ENCODE data around the gene APLP1. TPM values are rescaled to one million over a fixed set of nuclear protein-coding genes. Genes with fewer than 3 reads are reported as not detected.
"Not testable (repeated sequence)": the region's sequence is repeated elsewhere in the genome, so short reads cannot be mapped to it uniquely, and the experiment has no call there.

Gene APLP1
- total and polyA plus RNA-seq, 2 donors, result 2.5 to 3.3 TPM

DNA sequence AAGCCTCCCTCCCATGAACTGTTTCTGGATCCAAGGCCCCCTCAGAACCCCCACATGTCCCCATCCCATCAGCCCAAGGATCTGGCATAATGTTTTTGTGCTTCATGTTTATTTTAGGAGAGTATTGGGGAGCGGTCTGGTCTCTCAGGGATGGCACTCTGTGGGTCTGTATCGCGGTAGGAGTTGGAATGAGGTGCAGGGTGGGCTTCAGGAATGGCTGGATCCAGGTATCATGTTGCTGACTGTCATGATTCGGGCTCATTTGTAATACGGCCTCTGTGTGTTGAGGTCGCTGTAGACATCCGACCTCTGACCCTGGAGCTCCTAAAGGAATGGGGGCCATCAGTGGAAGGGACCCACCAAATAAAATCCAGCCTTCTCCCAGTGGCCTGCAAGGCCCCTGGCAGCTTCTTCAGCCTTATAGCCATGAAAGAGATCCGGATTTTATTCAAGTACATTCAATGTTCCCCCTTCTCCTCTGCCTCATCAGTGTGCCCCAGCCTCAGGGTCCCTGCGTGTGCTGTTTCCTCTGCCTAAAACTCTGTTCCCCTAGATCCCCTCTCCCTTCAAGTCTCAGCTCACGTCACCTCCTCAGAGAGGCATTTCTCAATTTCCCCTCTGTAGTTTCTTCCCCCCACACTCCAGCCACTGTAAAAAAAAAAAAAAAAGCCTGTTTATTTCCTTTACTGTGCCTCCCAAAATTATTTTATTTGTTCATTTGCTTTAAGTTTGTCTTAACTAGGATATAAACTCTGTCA lies 36.1 kb downstream of the APLP1 start:
- no peaks in the 10 kb centered on the region for H3K27me3 ChIP-seq (ENCODE audit: control insufficient read depth in 2 of 2, insufficient read depth in 1 of 2, low read length in 1 of 2)
- peak overlapping the region; percentile 96 to 97 for H3K27ac ChIP-seq (ENCODE audit: low read depth in 1 of 2, low read length in 1 of 2)
- no peak overlapping the region for H3K4me3 ChIP-seq (ENCODE audit: low read length in 2 of 2)
- peaks cover 0 to 3% of the 10 kb centered on the region in 2 donors for H3K36me3 ChIP-seq (ENCODE audit: control insufficient read depth in 2 of 2, insufficient read depth in 2 of 2, low read length in 1 of 2)
- WGBS, result 88% methylated on average over 10 of the region's 10 CpGs
- no peaks in the 10 kb centered on the region for H3K9me3 ChIP-seq (ENCODE audit: control insufficient read depth in 2 of 2, insufficient read depth in 1 of 2, low read length in 1 of 2)
- peaks cover 33 to 67% of the 10 kb centered on the region in 2 donors for H3K4me1 ChIP-seq (ENCODE audit: control insufficient read depth in 2 of 2, insufficient read depth in 2 of 2, low read length in 2 of 2)
- no peak for DNase-seq (ENCODE audit: low read depth in 6 of 9, low spot score in 9 of 9)

- Histone ChIP-seq H3K4me3 (ENCODE audit: low read length in 2 of 2) (no peak overlapping the region), H3K27me3 (ENCODE audit: control insufficient read depth in 2 of 2, insufficient read depth in 1 of 2, low read length in 1 of 2) (no peaks in the 10 kb centered on the region), H3K4me1 (ENCODE audit: control insufficient read depth in 2 of 2, insufficient read depth in 2 of 2, low read length in 2 of 2) (peaks cover 35 to 70% of the 10 kb centered on the region in 2 donors), H3K36me3 (ENCODE audit: control insufficient read depth in 2 of 2, insufficient read depth in 2 of 2, low read length in 1 of 2) (peaks cover 0 to 3% of the 10 kb centered on the region in 2 donors), H3K9me3 (ENCODE audit: control insufficient read depth in 2 of 2, insufficient read depth in 1 of 2, low read length in 1 of 2) (no peaks in the 10 kb centered on the region), H3K27ac (ENCODE audit: low read depth in 1 of 2, low read length in 1 of 2) (peak overlapping the region; percentile 46 to 96)
- no peak for DNase-seq (ENCODE audit: low read depth in 6 of 9, low spot score in 9 of 9)
- WGBS, result 89% methylated on average over 6 of the region's 6 CpGs
Measured at GRCh38 chr19:35905178-35905727, 36.9 kb downstream of the APLP1 start.

DNA sequence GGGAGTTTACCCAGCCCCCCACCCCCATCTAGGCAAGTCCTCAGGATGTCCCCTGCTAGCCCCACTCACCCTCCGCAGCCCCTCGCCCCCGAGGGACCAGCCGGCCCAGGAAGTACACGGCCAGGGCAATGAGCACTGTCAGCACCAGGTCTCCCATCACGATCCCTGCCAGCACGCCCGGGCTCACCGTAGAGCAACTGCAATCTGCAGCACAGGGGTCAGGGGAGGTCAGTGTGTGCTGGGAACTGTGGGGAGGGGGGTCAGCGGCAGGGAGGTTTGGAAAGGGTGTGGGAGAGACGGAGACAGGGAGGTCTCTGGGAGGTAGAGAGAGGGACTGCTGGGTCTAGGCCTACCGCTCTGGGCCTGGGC lies 39.0 kb downstream of the APLP1 start:
- no peaks in the 10 kb centered on the region for H3K9me3 ChIP-seq (ENCODE audit: control insufficient read depth in 2 of 2, insufficient read depth in 1 of 2, low read length in 1 of 2)
- H3K27me3 ChIP-seq (ENCODE audit: control insufficient read depth in 2 of 2, insufficient read depth in 1 of 2, low read length in 1 of 2), result no peaks in the 10 kb centered on the region
- no peak for DNase-seq (ENCODE audit: low read depth in 6 of 9, low spot score in 9 of 9)
- H3K27ac ChIP-seq (ENCODE audit: low read depth in 1 of 2, low read length in 1 of 2), result peak overlapping the region in 1 of 2 donors; percentile 17
- H3K36me3 ChIP-seq (ENCODE audit: control insufficient read depth in 2 of 2, insufficient read depth in 2 of 2, low read length in 1 of 2), result peaks cover 0 to 3% of the 10 kb centered on the region in 2 donors
- peaks cover 22 to 55% of the 10 kb centered on the region in 2 donors for H3K4me1 ChIP-seq (ENCODE audit: control insufficient read depth in 2 of 2, insufficient read depth in 2 of 2, low read length in 2 of 2)
- 89% methylated on average over 12 of the region's 12 CpGs for WGBS
- no peak overlapping the region for H3K4me3 ChIP-seq (ENCODE audit: low read length in 2 of 2)

DNA sequence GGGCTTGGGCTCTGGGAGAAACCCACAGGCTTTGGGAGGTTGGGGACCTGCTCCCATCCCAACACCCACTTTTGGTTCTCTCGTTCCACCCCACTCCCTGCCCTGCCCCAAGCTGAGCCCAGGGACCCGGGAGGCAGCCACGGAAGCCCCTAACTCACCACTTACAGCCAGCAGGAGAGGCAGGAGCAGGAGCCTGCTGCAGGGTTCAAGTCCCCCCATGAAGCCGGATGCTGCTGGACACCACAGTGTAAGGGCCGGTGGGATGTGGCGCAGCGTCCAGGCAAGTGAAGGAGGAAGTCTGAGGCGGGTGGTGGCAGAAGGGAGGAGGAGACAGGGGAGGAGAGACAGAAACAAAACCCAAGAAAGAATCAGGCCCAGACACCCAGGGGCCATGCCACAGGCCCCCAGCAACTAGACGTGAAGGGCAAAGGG lies 39.7 kb downstream of the APLP1 start, which contains the start of gene TYROBP:
Gene TYROBP (minus strand): TSS at position 286 of the 432 bp plus-strand sequence. CDS start 67 bp downstream, at position 219.
- Histone ChIP-seq H3K9me3 (ENCODE audit: control insufficient read depth in 2 of 2, insufficient read depth in 1 of 2, low read length in 1 of 2) (no peaks in the 10 kb centered on the region), H3K4me1 (ENCODE audit: control insufficient read depth in 2 of 2, insufficient read depth in 2 of 2, low read length in 2 of 2) (peaks cover 22 to 49% of the 10 kb centered on the region in 2 donors), H3K36me3 (ENCODE audit: control insufficient read depth in 2 of 2, insufficient read depth in 2 of 2, low read length in 1 of 2) (peaks cover 0 to 3% of the 10 kb centered on the region in 2 donors), H3K27me3 (ENCODE audit: control insufficient read depth in 2 of 2, insufficient read depth in 1 of 2, low read length in 1 of 2) (no peaks in the 10 kb centered on the region), H3K4me3 (ENCODE audit: low read length in 2 of 2) (peak within 1 kb of the TSS in 1 of 2 donors; percentile 8), H3K27ac (ENCODE audit: low read depth in 1 of 2, low read length in 1 of 2) (peak within 1 kb of the TSS; percentile 63 to 85)
- WGBS, result 68% methylated on average over 9 of the region's 9 CpGs
- DNase-seq (ENCODE audit: low read depth in 6 of 9, low spot score in 9 of 9), result no peak

- H3K9me3 ChIP-seq (ENCODE audit: control insufficient read depth in 2 of 2, insufficient read depth in 1 of 2, low read length in 1 of 2), result no peaks in the 10 kb centered on the region
- DNase-seq (ENCODE audit: low read depth in 6 of 9, low spot score in 9 of 9), result peak in 5 of 9 donors; percentile 42 to 81 (median 65)
- H3K27ac ChIP-seq (ENCODE audit: low read depth in 1 of 2, low read length in 1 of 2), result peak overlapping the region; percentile 63 to 85
- no peak overlapping the region for H3K4me3 ChIP-seq (ENCODE audit: low read length in 2 of 2)
- no peaks in the 10 kb centered on the region for H3K27me3 ChIP-seq (ENCODE audit: control insufficient read depth in 2 of 2, insufficient read depth in 1 of 2, low read length in 1 of 2)
- peaks cover 15 to 38% of the 10 kb centered on the region in 2 donors for H3K4me1 ChIP-seq (ENCODE audit: control insufficient read depth in 2 of 2, insufficient read depth in 2 of 2, low read length in 2 of 2)
- H3K36me3 ChIP-seq (ENCODE audit: control insufficient read depth in 2 of 2, insufficient read depth in 2 of 2, low read length in 1 of 2), result peaks cover 0 to 3% of the 10 kb centered on the region in 2 donors
- 23% methylated on average over 10 of the region's 10 CpGs for WGBS
Measured at GRCh38 chr19:35908973-35909683, 40.8 kb downstream of the APLP1 start.

- no peak overlapping the region for H3K4me3 ChIP-seq (ENCODE audit: low read length in 2 of 2)
- no peaks in the 10 kb centered on the region for H3K9me3 ChIP-seq (ENCODE audit: control insufficient read depth in 2 of 2, insufficient read depth in 1 of 2, low read length in 1 of 2)
- H3K36me3 ChIP-seq (ENCODE audit: control insufficient read depth in 2 of 2, insufficient read depth in 2 of 2, low read length in 1 of 2), result no peaks in the 10 kb centered on the region
- DNase-seq (ENCODE audit: low read depth in 6 of 9, low spot score in 9 of 9), result no peak
- H3K4me1 ChIP-seq (ENCODE audit: control insufficient read depth in 2 of 2, insufficient read depth in 2 of 2, low read length in 2 of 2), result peaks cover 11 to 33% of the 10 kb centered on the region in 2 donors
- peak overlapping the region; percentile 63 to 85 for H3K27ac ChIP-seq (ENCODE audit: low read depth in 1 of 2, low read length in 1 of 2)
- 67% methylated on average over 6 of the region's 6 CpGs for WGBS
- no peaks in the 10 kb centered on the region for H3K27me3 ChIP-seq (ENCODE audit: control insufficient read depth in 2 of 2, insufficient read depth in 1 of 2, low read length in 1 of 2)
Measured at GRCh38 chr19:35909684-35910035, 41.3 kb downstream of the APLP1 start.

GRCh38 chr19:35910355-35910754 lies 42.0 kb downstream of the APLP1 start:
- not testable (repeated sequence) for H3K27me3 ChIP-seq (ENCODE audit: control insufficient read depth in 2 of 2, insufficient read depth in 1 of 2, low read length in 1 of 2); H3K9me3 ChIP-seq (ENCODE audit: control insufficient read depth in 2 of 2, insufficient read depth in 1 of 2, low read length in 1 of 2); H3K27ac ChIP-seq (ENCODE audit: low read depth in 1 of 2, low read length in 1 of 2); DNase-seq (ENCODE audit: low read depth in 6 of 9, low spot score in 9 of 9); H3K4me3 ChIP-seq (ENCODE audit: low read length in 2 of 2); H3K36me3 ChIP-seq (ENCODE audit: control insufficient read depth in 2 of 2, insufficient read depth in 2 of 2, low read length in 1 of 2)
- 98% methylated on average over 14 of the region's 14 CpGs for WGBS
- peaks cover 11 to 27% of the 10 kb centered on the region in 2 donors for H3K4me1 ChIP-seq (ENCODE audit: control insufficient read depth in 2 of 2, insufficient read depth in 2 of 2, low read length in 2 of 2)

DNA sequence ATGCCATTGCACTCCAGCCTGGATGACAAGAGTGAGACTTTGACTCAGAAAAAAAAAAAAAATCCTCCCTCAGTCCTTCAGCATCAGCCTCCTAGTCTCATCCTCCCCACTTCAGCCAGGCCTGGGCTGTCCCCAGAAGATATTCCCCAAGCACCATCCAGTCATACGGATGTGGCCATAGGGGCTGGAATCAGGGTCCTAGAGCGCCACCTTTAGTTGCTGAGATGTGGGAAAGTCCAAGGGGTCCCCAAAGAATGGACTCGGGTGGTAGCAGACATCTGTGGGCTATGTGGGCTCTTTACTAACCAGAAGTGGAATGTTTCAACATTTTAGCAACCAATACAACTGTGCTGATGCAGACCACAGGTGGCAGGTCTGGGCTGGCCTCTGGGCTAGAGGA lies 42.8 kb downstream of the APLP1 start:
- Histone ChIP-seq H3K4me3 (ENCODE audit: low read length in 2 of 2) (no peak overlapping the region), H3K27ac (ENCODE audit: low read depth in 1 of 2, low read length in 1 of 2) (no peak overlapping the region), H3K9me3 (ENCODE audit: control insufficient read depth in 2 of 2, insufficient read depth in 1 of 2, low read length in 1 of 2) (no peaks in the 10 kb centered on the region), H3K36me3 (ENCODE audit: control insufficient read depth in 2 of 2, insufficient read depth in 2 of 2, low read length in 1 of 2) (no peaks in the 10 kb centered on the region), H3K4me1 (ENCODE audit: control insufficient read depth in 2 of 2, insufficient read depth in 2 of 2, low read length in 2 of 2) (peaks cover 11 to 27% of the 10 kb centered on the region in 2 donors), H3K27me3 (ENCODE audit: control insufficient read depth in 2 of 2, insufficient read depth in 1 of 2, low read length in 1 of 2) (no peaks in the 10 kb centered on the region)
- no peak for DNase-seq (ENCODE audit: low read depth in 6 of 9, low spot score in 9 of 9)
- 87% methylated on average over 3 of the region's 3 CpGs for WGBS

DNA sequence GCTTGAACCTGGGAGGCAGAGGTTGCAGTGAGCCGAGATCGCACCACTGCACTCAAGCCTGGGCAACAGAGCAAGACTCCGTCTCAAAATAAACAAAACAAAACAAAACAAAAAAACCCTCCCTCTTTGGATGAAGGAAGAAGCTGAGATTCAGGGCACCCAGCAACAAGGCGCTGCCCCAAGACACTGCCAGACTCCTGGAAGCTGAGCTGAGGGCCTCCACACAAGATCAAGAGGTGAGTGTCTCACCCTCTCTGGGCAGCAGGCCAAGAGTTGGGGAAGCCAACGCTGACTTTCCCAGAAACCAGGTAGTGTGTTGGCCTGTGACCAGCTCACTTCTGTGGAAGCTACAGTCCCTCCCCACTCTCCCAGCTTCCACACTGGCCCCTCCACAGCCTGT lies 43.4 kb downstream of the APLP1 start:
- 73% methylated on average over 5 of the region's 5 CpGs for WGBS
- peak overlapping the region in 1 of 2 donors; percentile 37 for H3K27ac ChIP-seq (ENCODE audit: low read depth in 1 of 2, low read length in 1 of 2)
- H3K4me1 ChIP-seq (ENCODE audit: control insufficient read depth in 2 of 2, insufficient read depth in 2 of 2, low read length in 2 of 2), result peaks cover 11 to 27% of the 10 kb centered on the region in 2 donors
- no peaks in the 10 kb centered on the region for H3K27me3 ChIP-seq (ENCODE audit: control insufficient read depth in 2 of 2, insufficient read depth in 1 of 2, low read length in 1 of 2)
- DNase-seq (ENCODE audit: low read depth in 6 of 9, low spot score in 9 of 9), result no peak
- H3K4me3 ChIP-seq (ENCODE audit: low read length in 2 of 2), result no peak overlapping the region
- H3K9me3 ChIP-seq (ENCODE audit: control insufficient read depth in 2 of 2, insufficient read depth in 1 of 2, low read length in 1 of 2), result no peaks in the 10 kb centered on the region
- no peaks in the 10 kb centered on the region for H3K36me3 ChIP-seq (ENCODE audit: control insufficient read depth in 2 of 2, insufficient read depth in 2 of 2, low read length in 1 of 2)

Data from thymus (tissue), 11 donors.